HG02763 (cell line): ENCODE data around the gene CMTM5.

Experiments
- ATAC-seq: cut with Tn5 transposase; IDR thresholded peaks from one replicate; pipeline ENCODE4 v1.9.1; 2021; ENCODE audit warnings: mild to moderate bottlenecking, moderate library complexity; ENCODE audit not compliant: unreplicated experiment

Gene CMTM5, protein sequence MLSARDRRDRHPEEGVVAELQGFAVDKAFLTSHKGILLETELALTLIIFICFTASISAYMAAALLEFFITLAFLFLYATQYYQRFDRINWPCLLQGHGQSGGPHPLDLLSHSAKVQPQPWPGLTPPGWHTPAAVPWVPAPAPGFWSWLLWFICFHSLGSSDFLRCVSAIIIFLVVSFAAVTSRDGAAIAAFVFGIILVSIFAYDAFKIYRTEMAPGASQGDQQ

DNA sequence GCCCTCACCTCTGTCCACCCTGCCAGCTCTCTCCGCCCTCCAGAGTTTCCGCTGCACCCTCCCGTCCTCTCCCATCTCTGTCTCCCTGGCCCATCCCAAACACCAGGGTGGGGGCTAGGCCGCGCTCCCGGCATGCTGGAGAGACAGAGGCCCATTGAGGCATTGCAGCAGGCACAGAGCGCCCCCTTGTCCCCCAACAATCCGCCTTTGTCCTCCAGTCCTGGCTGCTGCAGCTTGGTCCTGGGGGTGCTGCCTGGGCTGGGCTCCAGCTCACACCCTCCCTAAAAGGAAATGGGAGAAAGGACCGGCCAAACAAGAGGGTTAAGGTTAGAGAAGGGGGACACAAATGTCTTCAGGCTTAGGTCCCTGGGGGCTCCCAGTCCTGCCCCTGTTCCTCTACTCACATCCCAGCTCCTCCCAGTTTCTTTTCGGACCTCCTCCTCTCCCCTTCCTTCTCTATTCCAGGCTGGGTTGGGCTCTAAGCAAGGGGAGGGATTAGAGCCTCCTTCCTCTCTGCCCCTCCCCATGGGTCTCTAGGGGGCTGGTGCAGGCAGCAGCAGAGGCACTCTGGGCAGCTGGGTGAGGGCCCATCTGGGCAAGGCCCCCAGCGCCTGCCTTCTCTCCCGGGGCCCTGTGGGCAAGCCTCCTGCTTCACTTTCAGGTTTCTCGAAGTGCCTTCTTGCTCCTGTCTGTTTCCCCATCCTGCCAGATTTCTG is at the start of gene CMTM5:
CMTM5 (plus strand) TSS at position 565 of the 716 bp plus-strand sequence. CDS start 206 bp downstream, outside the sequence.
- no peak for ATAC-seq

DNA sequence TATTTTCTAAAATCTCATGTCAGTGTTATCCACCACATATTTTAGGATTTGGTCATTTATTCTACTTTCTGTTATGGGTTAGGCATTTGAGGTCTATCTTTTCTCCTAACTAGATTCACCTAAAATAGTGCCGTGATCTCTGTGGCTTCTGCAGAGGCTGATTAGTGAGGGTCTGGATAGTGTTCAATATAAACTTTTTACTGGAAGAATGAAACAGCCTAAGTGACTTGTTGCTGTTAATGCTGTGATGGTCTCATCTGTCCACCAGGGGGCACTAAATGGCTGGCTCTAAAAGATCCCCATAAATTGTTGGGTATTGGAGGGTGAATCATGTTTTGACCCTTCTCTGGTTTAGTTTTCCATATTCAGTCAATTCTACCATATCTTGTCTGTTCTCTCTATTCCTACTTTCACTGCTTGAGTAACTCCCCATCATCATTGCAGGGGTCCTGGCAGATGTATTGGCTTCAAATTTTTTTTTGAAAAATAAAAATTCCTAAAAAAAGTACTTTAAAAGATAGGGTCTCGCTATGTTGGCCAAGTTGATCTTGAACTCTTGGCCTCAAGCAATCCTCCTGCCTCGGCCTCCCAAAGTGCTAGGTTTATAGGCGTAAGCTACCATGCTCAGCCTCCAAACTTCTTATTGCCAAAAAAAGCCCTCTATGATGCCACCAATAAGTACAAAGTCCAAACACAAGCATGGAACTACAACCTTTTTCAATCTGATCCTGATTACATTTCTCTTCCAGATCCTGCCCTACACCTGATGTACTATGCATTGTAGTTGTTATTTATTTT is 48.7 kb upstream of the CMTM5 start:
- ATAC-seq = no peak

DNA sequence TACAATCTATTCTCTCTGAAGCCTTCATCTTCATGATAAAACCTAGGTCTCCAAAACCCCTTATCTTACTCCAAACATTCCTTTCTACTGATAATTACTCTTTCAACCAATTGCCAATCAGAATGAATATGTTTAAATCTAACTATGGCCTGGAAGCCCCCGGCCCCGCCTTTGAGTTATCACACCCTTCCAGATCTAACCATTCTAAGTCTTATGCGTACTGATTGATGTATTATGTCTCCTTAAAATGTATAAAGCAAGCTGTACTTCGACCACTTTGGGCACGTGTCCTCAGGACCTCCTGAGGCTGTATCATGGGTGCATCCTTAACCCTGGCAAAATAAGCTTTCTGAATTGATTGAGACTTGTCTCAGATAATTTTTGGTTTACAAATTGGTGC is 41.2 kb upstream of the CMTM5 start:
- no peak for ATAC-seq

DNA sequence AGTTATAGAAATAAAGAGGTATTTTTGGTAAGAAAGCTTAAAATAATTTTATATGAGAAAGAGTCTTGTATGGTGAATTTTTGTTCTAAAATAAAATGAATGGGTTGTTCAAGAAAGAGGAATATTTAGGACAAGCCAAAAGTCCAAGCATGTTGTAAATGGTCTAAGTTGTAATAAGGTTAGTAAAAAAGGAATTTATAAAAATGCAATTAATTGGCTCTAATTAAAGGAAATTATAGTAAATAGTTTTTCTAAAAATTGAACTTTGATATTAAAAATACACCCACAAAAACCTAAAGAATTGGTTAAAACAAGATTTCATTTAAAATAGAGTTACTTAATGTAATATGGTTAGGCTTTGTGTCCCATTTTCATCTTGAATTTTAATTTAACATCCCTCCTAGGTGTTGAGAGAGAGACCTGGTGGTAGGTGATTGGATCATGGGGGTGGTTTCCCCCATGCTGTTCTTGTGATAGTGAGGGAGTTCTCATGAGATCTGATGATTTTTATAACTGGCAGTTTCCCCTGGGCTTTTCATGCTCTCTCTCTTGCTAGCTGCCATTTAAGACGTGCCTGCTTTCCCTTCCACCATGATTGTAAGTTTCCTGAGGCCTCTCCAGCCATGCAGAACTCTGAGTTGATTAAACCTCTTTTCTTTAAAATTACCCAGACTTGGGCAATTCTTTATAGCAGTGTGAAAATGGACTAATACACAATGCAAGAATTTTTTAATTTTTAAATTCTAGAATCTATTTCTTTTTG is 37.2 kb upstream of the CMTM5 start:
- ATAC-seq = no peak

DNA sequence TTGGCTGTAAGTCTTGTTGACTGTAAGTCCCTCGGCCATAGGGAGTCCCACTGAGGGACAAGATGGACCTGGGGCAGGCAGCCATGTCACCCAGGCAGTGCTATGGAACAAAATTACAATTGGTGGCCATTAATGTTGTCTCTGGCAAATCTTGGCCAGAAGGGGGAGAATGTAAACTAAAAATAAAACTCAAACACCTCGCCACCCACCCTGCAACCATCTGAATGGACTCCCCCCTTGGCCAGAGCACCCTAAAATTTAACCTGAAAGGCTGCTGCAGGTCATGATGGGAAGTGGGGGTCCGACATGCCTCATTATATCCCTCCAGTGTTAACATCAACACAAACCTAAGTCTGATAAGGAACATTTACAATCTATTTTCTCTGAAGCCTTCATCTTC is 32.4 kb upstream of the CMTM5 start:
- no peak for ATAC-seq

DNA sequence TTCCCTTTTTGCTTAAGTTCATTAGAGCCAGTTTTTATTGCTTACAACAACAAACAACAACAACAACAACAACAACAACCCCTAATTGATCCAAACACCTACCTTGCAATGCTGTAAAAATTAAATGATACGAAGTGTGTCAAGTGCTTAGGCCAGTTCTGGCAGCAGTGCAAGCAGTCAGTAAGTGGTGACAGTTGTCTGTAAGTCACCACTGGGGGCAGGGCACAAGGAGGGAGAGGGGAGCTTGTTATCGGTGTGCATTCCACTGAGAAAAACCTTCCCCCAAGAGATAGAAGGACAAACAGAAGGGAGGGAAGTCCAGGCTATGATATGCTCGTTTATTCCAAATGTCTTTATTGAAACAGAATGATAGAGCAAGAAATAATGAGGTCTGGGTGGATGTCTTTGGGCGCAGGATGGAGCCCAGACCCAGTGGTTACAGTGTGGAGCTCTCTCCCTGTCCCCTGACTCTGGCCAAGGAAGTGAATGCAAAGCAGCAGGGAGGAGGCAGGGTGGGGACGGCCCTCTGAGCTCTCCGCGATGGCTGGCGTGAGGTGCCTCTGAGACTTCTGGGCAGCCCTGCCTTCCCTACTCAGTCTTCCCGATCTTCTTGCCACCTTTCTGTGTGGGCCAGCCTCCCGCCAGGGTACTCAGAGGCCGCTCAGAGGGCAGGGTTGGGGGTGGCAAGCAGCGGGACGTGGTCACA is 30.7 kb upstream of the CMTM5 start:
- ATAC-seq = no peak

DNA sequence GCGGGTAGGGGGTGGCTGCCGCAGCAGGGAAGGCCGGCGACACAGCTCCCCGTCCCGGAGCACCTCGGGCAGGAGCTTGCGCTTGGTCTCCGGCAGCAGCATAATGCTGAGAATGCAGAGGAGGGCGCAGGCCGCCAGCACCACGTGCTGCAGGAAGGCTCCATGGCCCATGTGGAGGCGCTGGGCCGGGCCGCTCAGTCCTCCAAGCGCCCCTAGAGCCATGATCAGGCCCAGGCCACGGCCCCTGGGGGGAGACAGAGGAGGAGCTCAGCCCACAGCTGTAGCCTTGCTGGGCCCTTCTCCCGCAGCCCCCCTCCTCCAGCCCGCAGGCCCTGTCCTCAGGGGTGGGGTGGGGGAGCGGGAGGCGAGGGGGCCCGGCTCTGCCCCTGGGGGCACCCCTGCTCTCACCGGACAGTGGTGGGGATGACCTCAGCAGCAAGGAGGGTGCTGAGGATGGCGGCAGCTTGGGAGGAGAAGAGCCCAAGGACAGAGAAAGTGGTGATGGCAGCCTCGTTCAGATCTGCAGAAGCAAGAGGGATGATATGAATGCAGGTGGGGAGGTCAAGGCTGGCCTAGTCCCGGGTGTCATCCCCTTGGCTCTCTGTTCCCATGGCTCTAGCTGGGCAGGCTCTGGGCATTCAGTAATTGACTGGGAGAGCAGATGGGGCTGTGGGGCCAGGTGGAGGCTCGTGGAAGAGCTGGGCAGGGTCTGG is 30.0 kb upstream of the CMTM5 start:
- no peak for ATAC-seq

DNA sequence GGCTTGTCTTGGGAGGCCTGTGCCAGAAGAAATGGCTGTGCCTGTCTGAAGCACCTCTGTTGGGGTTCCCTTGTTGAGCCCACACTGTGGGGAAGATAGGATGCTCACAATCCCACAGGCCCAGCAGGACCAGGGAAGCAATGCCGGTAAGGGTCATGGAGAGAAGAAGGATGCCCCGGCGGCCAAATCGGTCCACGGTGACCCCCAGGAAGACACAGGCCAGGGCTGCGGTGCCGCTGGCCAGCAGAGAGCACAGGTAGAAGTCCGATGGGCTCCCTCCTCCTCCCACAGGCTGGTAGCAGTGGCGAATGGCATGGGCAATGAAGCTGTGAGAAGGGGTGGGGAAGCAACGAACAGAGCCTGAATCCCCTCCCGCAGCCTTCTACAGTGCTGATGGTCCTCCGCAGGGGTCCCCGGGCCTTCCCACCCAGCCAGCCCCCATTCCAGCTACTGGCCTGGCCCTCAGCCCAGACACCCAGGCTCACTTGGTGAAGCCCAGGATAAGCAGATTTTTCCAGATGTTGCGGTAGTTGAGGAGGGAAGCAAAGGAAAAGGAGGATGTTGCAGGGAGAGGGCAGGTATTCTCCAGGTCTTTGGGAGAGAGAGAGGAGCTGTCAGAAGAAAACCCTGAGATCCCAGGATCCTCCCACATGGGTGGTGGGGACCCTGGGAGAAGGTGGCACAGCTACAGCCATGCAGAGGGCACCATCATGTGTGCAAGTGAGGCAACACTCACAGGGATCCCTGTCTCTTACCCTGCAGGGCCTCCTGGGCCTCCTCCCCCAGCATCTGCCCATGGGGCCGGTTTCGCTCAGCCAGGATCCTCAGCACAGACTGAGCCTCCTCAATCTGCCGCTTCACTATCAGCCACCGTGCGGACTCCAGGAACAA is 29.2 kb upstream of the CMTM5 start:
- ATAC-seq = no peak

DNA sequence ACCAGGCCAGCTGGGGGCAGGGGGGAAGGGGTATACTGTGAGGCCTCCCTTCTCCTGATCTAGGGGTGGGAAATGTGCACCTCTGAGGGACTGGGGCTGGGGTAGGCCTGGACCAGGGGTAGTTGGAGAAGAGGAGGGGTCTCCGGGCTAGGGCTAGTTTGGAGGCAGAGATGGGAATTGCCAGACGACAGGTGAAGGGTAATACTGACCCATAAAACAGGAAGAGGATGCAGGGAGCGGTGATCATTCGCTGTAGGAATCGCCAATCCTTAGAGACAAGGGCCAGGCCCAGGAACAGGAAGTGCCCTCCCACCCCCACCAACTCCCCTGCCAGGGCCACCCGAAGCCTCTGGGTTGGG is 28.6 kb upstream of the CMTM5 start:
- no peak for ATAC-seq

DNA sequence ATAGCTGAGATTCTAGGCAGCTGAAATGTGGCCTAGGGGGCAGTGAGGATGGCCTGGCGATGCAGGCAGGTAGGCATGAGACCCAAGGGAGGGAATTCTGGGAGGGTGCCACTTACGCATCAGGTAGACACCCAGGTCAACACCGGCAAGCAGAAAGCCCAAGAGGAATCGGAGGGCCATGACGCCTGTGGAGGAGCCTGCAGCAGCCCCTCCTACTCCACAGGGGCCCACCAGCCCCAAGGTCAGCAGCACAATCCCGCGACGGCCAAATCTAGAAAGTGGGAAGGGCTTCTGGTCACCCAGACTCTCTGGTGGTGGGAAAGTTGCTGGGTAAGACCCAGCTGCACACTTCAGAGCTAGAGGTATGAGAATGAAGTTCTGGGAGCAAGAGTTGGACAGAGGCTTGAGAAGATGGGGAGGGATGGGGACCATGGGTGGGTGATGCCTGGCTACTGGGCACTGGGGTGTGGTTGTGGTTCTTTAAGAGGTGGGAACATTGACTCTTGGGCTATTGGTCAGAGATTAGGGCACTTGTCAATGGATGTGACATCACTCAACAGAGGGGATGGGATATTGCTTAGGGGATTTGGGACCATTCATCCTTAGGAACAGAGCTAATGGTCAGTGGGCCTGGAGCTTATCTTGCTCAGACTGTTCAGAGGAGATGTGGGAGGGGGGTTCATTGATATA is 27.5 kb upstream of the CMTM5 start:
- ATAC-seq = no peak

DNA sequence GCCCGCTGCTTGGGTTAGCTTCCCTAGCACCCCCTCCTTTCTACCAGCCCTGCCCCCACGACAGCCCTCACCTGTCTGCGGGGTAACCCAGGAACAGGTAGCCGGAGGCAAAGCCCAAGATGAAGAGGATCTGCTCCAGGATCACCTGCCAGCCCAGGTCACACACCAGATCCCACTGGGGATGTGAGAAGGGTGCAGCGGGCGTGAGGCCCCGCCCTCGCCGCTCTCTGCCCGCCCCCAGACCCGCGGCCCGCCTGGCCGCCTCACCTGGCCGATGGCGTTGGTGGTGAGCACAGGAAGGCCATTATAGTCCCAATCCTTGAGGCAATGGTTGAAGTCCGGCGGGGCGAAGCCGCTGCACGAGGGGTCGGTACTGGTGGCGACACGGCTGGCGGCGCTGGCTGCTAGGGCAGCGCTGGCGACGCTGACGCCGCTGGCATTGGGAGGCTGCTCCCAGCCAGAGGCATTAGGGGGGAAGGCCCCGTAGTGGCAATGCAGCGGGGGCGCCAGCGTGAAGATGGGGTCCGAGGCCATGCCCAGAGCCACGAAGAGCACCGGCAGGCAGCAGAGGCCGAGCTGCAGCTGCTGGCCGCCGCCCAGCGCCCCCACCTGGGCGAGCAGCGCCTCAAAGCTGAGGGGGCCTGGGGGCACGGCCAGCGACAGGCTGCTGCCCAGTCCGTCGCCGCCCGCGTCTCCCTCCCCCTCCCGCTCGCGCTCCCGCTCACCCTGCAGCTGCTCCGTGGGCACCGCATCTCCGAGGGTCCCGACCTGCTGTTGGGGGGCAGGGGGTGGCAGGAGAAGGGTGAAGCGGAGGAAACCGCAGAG is 25.0 kb upstream of the CMTM5 start:
- no peak for ATAC-seq

DNA sequence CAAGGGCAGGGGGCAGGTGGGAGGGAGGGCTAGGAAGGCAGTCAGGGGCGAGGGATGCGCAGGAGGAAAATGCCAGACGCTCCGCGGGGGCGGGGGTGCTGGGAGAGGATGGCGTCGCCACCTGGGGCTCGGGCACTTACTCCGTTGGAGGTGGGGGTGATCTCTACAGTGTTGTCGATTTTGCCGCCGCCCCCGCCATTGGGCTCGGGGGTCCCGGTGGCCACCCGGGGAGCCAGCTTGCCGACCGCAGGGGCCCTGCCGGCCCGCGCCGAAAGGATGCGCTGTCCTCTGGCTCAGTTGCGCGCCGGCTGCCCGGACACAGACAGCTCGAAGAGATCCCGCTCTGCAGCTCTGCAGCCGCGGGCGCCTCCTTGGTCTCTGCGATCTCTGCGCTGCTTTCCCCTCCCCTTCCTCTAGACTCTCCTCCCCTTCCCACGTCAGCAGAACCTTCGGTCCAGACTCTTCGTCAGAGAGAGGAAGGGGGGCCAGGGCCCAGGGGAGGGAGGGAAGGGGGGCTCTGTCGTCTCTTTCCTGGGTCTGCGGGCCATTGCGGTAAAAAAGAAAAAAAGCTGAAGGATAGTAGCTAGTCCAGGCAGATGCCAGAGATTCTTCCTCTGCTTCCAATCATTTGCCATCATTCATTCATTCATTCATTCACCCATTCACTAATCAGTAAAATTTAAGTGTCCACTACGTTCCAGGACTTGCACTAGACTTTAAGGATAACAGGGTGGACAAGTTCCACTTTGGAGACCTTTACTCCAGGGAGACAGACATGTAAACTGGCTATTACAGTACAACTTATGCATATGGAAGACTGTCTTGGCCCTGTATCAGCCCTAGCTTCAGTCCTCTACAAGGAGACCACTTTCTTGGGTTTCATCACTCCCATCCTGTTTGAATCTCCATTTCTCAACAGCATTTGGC is 24.1 kb upstream of the CMTM5 start, which contains the start of gene SLC22A17:
SLC22A17 (minus strand) TSS at position 382 of the 927 bp plus-strand sequence.
- no peak for ATAC-seq

DNA sequence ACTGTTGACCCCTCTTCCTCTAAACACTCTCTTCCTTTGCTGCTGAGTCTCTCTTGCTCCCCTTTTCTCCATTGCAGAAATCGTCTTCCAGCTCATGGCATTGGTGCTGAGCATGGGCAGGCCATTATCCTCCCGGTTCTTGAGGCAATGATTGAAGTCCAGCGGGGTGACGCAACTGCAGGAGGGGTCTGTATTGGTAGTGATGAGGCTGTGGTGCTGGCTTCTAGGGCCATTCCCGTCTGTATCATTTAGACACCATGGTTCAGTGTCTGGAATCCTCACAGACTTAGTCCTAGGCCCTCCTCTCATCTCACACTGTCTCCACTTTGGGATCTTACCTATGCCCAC is 23.4 kb upstream of the CMTM5 start:
- ATAC-seq = no peak

DNA sequence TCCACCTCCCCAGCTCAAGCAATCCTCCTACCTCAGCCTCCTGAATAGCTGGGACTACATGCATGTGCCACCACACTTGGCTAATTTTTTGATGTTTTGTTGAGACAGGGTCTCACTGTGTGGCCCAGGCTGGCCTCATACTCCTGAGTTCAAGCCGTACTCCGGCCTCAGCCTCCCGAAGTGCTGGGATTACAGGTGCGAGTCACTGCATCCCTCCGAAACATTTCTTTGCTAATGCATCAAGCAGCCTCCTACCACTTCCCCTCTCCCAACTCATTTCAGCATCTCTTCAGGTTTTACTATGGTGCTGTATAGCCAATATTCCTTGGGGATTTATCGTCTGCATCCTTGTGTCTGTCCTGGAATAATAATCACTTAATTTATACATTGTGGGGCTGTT is 21.9 kb upstream of the CMTM5 start:
- no peak for ATAC-seq

DNA sequence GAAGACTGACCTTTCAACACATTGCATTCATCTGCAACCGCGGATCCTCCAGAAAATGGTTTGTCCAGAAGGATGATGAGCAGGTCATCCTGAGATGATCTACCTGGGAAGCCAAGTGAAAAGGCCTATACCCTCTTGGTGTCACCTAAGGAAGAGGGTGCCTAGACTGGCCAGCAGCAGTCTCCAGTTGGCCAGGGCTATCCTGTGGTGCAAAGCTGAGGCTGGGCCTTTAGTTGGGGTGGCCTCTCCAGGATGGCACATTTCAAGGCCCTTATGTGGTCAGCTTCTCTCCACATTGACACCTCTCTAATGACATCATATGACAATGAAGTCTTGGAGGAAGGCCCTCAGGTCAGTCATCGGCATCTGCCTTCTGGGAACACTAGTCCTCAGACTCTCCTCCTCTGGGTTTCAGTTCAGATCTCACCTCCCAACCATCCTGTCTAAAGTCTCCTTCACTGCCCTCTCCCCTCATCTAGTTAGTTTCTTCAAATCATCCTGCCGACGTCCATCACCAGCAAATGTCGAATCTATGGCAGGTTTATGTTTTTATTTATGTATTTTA is 20.9 kb upstream of the CMTM5 start:
- ATAC-seq = no peak

DNA sequence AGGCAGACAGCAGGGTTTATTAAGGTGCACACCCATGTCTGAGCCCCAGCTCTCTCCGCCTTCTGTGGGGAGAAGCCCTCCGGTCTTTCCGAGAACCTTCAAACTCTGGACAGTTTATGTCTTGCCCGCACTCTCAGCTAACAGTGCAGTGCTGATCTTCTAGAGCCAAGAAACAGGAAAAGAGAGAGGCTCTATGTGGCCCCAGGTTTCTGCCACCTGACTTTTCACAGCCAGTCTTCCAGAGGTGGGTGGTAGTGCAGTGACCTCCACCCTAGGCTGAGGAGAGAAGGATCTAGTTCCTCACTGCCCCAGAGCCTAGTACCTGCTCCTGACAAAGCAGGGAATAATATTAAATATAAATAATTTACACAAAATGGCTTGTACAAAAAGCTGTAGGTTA is 20.2 kb upstream of the CMTM5 start:
- ATAC-seq = no peak
